ENCODE data around the gene ZSWIM5.

DNA sequence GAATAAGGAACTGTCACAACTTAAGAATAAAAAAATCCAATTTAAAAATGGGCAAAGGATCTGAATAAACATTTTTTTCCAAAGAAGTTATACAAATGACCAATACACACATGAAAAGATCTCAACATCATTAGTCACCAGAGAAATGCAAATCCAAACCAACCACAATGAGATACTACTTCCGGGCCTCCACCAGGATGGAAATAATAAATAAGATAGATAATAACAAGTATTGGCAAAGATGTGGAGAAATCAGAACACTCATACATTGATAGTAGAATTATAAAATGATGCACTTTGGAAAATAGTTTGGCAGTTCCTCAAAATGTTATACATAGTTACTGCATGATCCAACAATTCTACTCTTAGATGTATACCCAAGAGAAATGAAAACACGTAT is 18.7 kb downstream of the ZSWIM5 start:
- TF ChIP-seq TAF1 (IDR thresholded peaks at IDR 0.05; ENCODE audit: borderline replicate concordance, insufficient read depth, low read length) (no peak), POLR2AphosphoS5 (IDR thresholded peaks at IDR 0.05; ENCODE audit: low read depth, low read length) (no peak)

All from PFSK-1 (cell line).